Ovary (tissue), 3 donors: Measurements from ENCODE around the gene CELA1.

Source experiments
- EP300 ChIP-seq: sonication (generic); formaldehyde crosslinking; IDR thresholded peaks from one replicate; pipeline ENCODE4 v1.6.1; 2017; ENCODE audit warnings: antibody characterized with exemption
- TF ChIP-seq, protein P1 (sequence below), 3 donors: fragments of 450-650 bp in 2 of 3; fragments of 200-600 bp in 1 of 3; IDR thresholded peaks; one replicate each; pipeline versions ENCODE4 v1.5.1 to v1.8.0; 2016 to 2022; ENCODE audit warnings: antibody characterized with exemption in 3 of 3, mild to moderate bottlenecking in 1 of 3
- donor health status: DM: no; HTN: no; CAD: no.

DNA sequence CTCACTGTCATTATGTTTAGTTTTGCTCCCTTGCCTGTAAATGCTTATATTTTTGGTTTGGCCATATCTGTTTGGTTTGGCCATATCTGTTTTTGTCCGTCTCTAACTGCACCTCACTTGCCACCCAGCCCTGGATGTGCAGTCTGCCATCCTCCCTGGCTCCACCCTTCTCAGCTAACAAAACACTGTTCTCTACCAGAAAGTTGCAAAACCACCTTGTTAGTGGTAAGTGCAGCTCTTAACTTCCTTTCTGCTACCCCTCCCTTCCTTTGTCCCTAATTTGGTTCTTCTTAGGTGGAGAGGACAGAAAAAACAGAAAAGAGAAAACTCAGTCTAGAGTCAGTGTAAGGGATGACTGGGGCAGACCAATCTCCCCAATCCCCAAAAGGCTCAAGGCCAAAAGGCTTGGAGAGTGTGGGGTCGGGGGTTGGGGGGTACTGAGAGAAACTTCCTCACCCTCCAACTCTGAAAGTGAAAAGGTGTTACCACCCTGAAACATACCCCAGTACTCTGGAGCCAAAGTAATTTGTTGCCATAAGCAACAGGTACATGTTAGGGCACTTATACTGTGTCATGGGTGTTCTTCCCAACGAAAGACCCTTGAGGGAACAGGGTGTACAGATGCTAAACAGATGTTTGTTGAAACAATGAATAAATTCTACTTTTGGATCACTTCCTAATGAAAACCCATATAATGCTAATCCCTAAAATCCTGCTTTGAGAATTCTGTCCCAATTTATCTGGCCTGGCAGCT lies 27.5 kb downstream of the CELA1 start:
- TF ChIP-seq, protein P1, sequence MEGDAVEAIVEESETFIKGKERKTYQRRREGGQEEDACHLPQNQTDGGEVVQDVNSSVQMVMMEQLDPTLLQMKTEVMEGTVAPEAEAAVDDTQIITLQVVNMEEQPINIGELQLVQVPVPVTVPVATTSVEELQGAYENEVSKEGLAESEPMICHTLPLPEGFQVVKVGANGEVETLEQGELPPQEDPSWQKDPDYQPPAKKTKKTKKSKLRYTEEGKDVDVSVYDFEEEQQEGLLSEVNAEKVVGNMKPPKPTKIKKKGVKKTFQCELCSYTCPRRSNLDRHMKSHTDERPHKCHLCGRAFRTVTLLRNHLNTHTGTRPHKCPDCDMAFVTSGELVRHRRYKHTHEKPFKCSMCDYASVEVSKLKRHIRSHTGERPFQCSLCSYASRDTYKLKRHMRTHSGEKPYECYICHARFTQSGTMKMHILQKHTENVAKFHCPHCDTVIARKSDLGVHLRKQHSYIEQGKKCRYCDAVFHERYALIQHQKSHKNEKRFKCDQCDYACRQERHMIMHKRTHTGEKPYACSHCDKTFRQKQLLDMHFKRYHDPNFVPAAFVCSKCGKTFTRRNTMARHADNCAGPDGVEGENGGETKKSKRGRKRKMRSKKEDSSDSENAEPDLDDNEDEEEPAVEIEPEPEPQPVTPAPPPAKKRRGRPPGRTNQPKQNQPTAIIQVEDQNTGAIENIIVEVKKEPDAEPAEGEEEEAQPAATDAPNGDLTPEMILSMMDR (IDR thresholded peaks at IDR 0.05), result no peak
- no peak for TF ChIP-seq EP300
